AG04450 (cell line): ENCODE data around the gene S100A14. TPM values are rescaled to one million over a fixed set of nuclear protein-coding genes. Genes with fewer than 3 reads are reported as not detected.
A peak's percentile ranks its signal among the peaks of the same experiment; 100 is the strongest.

Experiments
- CTCF ChIA-PET: fragments of 300-600, 350-600 bp; formaldehyde crosslinking; extraction: SDS; loops from one replicate; lab custom pipeline; 2022; ENCODE audit warnings: antibody characterized with exemption, inconsistent platforms; lab: Charles Lee
- POLR2A ChIA-PET: fragments of 350-600 bp; formaldehyde crosslinking; extraction: SDS; loops from one replicate; lab custom pipeline; 2021; ENCODE audit warnings: antibody characterized with exemption, inconsistent platforms; lab: Yijun Ruan, JAX
- DNase-seq: peaks from one replicate; pipeline ENCODE4 v3.0.0-alpha.2; 2011; ENCODE audit warnings: low read depth, low spot score
- H3K27ac ChIP-seq: one replicate; pipeline ENCODE4 v1.5.1; 2012; ENCODE audit warnings: low read depth, low read length, control low read depth
- H3K27me3 ChIP-seq: one replicate; pipeline ENCODE4 v1.6.0; 2012; ENCODE audit warnings: low read length; ENCODE audit not compliant: control insufficient read depth, insufficient read depth
- H3K4me3 ChIP-seq: 2 replicates; pipeline ENCODE4 v1.5.1; 2011; ENCODE audit warnings: mild to moderate bottlenecking, low read depth, low read length, control low read depth
- H3K9me3 ChIP-seq: 2 replicates; pipeline ENCODE4 v1.5.1; 2012; ENCODE audit warnings: low read length; ENCODE audit not compliant: control insufficient read depth, insufficient read depth
- CTCF ChIP-seq: IDR thresholded peaks from 2 replicates; pipeline ENCODE4 v1.5.1; 2011; ENCODE audit warnings: low read depth, low read length, control low read depth, inconsistent platforms
- polyA plus RNA-seq: library from polyadenylated mRNA; depleted of rRNA; stranded (reverse); fragments of >200 nt; gene quantifications from 2 replicates; pipeline ENCODE4 v1.2.3, GENCODE V29; 2011

Gene S100A14
- polyA plus RNA-seq, 1 experiment: not detected

DNA sequence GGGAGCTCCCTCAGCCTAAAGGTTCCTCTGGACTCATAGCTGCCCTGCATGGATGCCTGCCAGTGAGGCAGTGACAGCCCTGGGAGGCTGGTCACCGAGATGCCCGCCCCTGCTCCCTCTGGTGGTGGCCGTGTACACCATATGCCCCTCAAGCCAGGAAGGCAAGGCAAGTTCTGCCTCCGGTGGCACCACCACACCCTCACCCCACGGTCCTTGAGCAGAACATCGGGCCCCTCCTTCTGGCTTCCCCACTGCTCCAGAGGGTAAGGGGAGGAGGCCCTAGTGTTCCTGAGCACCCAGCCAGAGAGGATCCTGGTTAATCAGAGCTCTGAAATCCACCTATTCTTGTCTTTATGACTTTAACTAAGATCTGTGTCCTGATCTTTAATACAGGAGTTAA lies 1.5 kb upstream of the S100A14 start:
- TF ChIP-seq CTCF: peak; percentile 61
- no peaks in the 10 kb centered on the region for H3K27me3 ChIP-seq
- DNase-seq: no peak
- no peaks in the 10 kb centered on the region; the same call in 1 of the 2 replicates for H3K9me3 ChIP-seq
- POLR2A ChIA-PET: interaction anchor here (1.4 to 5.4 kb wide), 3 partner anchors 10 to 84 kb away, joined by 5 to 45 read pairs (median 8); partner anchors contain the start of genes S100A1 and S100A13
- no peak overlapping the region for H3K4me3 ChIP-seq
- CTCF ChIA-PET: interaction anchor here (1.4 to 9.3 kb wide), 6 partner anchors 10 to 265 kb away, joined by 3 to 80 read pairs (median 21); partner anchors contain the start of genes S100A1 and S100A13
- H3K27ac ChIP-seq: no peak overlapping the region

DNA sequence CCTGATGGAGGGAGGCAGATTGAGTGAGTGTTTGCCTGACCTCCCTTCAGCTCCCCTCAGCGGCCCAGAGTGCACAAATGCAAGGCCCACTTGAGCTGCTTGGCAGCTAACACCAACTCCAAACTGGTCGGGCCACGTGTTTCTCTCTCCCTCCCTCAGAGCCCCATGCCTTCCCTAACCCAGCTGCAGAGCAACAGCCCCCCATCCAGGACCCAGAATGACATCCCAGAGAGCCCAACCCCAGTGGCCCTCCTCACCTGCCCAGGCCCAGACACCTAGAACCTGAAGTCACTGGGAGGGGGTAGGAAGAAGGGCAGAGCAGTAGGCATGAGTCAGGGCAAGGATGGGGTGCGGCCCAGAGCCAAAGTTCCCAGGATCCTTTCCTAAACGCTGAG lies 789 bp upstream of the S100A14 start:
- POLR2A ChIA-PET: interaction anchor here (1.4 to 5.4 kb wide), 3 partner anchors 10 to 83 kb away, joined by 5 to 45 read pairs (median 8); partner anchors contain the start of genes S100A1 and S100A13
- no peak for TF ChIP-seq CTCF
- peak overlapping the region; percentile 11 for H3K27ac ChIP-seq
- H3K27me3 ChIP-seq: no peaks in the 10 kb centered on the region
- H3K4me3 ChIP-seq: no peak overlapping the region
- CTCF ChIA-PET: interaction anchor here (1.1 to 9.3 kb wide), 5 partner anchors 11 to 265 kb away, joined by 4 to 80 read pairs (median 29); partner anchors contain the start of genes S100A1 and S100A13
- no peaks in the 10 kb centered on the region; the same call in 1 of the 2 replicates for H3K9me3 ChIP-seq
- no peak for DNase-seq

DNA sequence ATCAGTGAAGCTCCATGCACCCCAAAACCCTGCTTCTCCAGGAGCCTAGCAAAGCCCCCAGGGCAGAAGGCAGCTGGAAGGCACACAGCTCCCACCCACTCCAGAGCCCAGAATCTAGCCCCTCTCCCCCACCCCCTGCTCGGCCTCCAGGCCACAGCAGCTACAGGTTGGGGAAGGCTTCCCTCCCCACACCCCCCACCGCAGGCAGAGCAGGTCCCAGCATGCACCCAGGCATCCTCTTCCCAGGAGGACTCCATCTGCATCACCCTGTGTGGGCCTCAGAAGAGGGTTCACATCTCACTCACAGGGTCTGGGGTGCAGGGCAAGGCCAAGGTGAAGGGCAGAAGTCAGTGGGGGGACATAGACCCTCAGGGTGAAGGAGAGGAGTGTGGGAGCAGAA lies 719 bp downstream of the S100A14 start:
- no peak for DNase-seq
- no peaks in the 10 kb centered on the region; the same call in 1 of the 2 replicates for H3K9me3 ChIP-seq
- H3K27me3 ChIP-seq: no peaks in the 10 kb centered on the region
- H3K27ac ChIP-seq: no peak overlapping the region
- POLR2A ChIA-PET: interaction anchor here (0.8 to 5.4 kb wide), 3 partner anchors 12 to 109 kb away, joined by 3 to 45 read pairs (median 18); partner anchors contain the start of genes CHTOP, S100A1 and S100A13
- H3K4me3 ChIP-seq: no peak overlapping the region
- TF ChIP-seq CTCF: no peak
- CTCF ChIA-PET: interaction anchor here (0.8 to 9.3 kb wide), 5 partner anchors 13 to 105 kb away, joined by 3 to 80 read pairs (median 10); partner anchors contain the start of genes S100A1 and S100A13

DNA sequence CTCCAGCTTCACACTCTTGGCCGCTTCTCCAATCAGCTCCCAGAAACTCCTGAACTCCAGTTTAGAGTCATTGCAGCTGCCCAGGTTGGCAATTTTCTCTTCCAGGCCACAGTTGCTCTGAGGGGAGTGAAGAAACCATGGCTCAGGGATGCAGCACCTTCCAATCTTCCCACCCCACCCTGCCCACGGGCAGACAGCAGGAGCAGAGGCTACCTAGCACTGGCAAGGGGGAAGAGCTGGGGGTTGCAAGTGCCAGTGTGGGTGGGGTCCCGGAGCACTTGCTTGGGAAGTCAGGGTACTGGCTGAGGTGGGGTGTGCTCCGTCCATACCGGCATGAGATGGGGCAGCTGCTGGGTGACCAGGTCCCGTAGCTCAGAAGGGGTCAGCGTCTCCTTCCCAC lies 1.2 kb downstream of the S100A14 start:
- no peaks in the 10 kb centered on the region for H3K27me3 ChIP-seq
- no peak for TF ChIP-seq CTCF
- POLR2A ChIA-PET: interaction anchor here (0.5 to 5.4 kb wide), 3 partner anchors 12 to 52 kb away, joined by 4 to 45 read pairs (median 18); partner anchors contain the start of genes CHTOP, S100A1 and S100A13
- no peak overlapping the region for H3K4me3 ChIP-seq
- H3K9me3 ChIP-seq: no peaks in the 10 kb centered on the region; the same call in 1 of the 2 replicates
- CTCF ChIA-PET: interaction anchor here (0.9 to 9.3 kb wide), 6 partner anchors 13 to 104 kb away, joined by 3 to 80 read pairs (median 8); partner anchors contain the start of genes S100A1 and S100A13
- no peak overlapping the region for H3K27ac ChIP-seq
- no peak for DNase-seq
